Measurements from ENCODE around the gene ESAM. TPM values are rescaled to one million over a fixed set of nuclear protein-coding genes. Genes with fewer than 3 reads are reported as not detected.

ESAM gene
- total and polyA plus RNA-seq, 10 of the 15 experiments (the other 5 are each of a cell fraction or from before 2014, with no cell fraction given), result 2.7 to 43.6 (median 19.5) TPM

- Histone ChIP-seq H2AFZ (ENCODE audit: control insufficient read depth, low read depth, low read length) (no peak overlapping the region), H3K9me3 (replicated peaks; ENCODE audit: control insufficient read depth, insufficient read depth, low read length) (no peaks in the 10 kb centered on the region), H4K20me1 (ENCODE audit: control insufficient read depth, insufficient read depth) (no peaks in the 10 kb centered on the region), H3K79me2 (ENCODE audit: control insufficient read depth, insufficient read depth, low read length) (peaks cover 44% of the 10 kb centered on the region), H3K4me1 (ENCODE audit: control insufficient read depth, insufficient read depth, low read length) (peaks cover 18% of the 10 kb centered on the region), H3K27me3 (replicated peaks in 1 of 2; ENCODE audit: control insufficient read depth in 2 of 2, insufficient read depth in 2 of 2, low read length in 1 of 2) (no peaks in the 10 kb centered on the region), H3K36me3 (ENCODE audit: control insufficient read depth in 2 of 2, insufficient read depth in 2 of 2, low read length in 1 of 2) (no peaks in the 10 kb centered on the region; a peak in 1 of 4 replicates), H3K9ac (ENCODE audit: control insufficient read depth, insufficient read depth, low read length) (no peak overlapping the region), H3K27ac (ENCODE audit: control insufficient read depth, insufficient read depth) (no peak overlapping the region), H3K4me3 (no peak overlapping the region), H3K4me2 (ENCODE audit: control insufficient read depth, insufficient read depth) (no peak overlapping the region)
- BruUV-seq (replicated peaks), result no TSS peak
- ChIA-PET RAD21 (ENCODE audit: unreplicated experiment) (interaction anchor here (1.8 kb wide), 1 partner anchor 10 kb away, joined by 6 read pairs; no protein-coding TSS in a partner anchor), SMC1A (ENCODE audit: uncharacterized antibody, unreplicated experiment) (interaction anchor here (0.8 to 8.8 kb wide), 4 partner anchors 33 to 85 kb away, joined by 3 to 93 read pairs (median 8); partner anchors contain the start of genes SIAE and SPA17), CTCF (interaction anchor here (0.6 to 16.3 kb wide), 3 partner anchors 13 to 56 kb away, joined by 5 to 272 read pairs (median 202); partner anchors contain the start of genes MSANTD2 and NRGN), POLR2A (interaction anchor here (0.7 kb wide), 1 partner anchor 15 kb away, joined by 4 read pairs; no protein-coding TSS in a partner anchor)
- in situ Hi-C loops (cut with MboI), result no loop called here
- FAIRE-seq, result no peak
- no peak for DNase-seq (ENCODE audit: low read depth, low spot score)
- 60% methylated on average over 6 of the region's 6 CpGs for WGBS (ENCODE audit: insufficient coverage, insufficient replicate concordance, low lambda C conversion rate, missing lambda C conversion rate)
- no peak for ATAC-seq
- intact Hi-C loops (cut with micrococcal nuclease; ENCODE audit: unreplicated experiment), result no loop called here
- TF ChIP-seq NFXL1 (IDR thresholded peaks at IDR 0.05; ENCODE audit: borderline replicate concordance), result no peak
- no peak for TF ChIP-seq HDAC6 (IDR thresholded peaks at IDR 0.05; ENCODE audit: unreplicated experiment)
- TF ChIP-seq GABPA (IDR thresholded peaks at IDR 0.05; ENCODE audit: low read depth), result no peak
- TF ChIP-seq PRDM15 (CRISPR knock-in tag; IDR thresholded peaks at IDR 0.05), result no peak
- no peak for TF ChIP-seq POLR2AphosphoS5 (IDR thresholded peaks at IDR 0.05; ENCODE audit: low read length)
- TF ChIP-seq MXI1 (IDR thresholded peaks at IDR 0.05; ENCODE audit: low read depth, low read length), result no peak
- no peak for TF ChIP-seq USF1 (IDR thresholded peaks at IDR 0.05; ENCODE audit: borderline replicate concordance, extremely low read length, insufficient read depth, low read depth, low read length)
- TF ChIP-seq ETV6 (conservative IDR thresholded peaks at IDR 0.05 in 1 of 2, IDR thresholded peaks at IDR 0.05 in 1 of 2; ENCODE audit: borderline replicate concordance in 1 of 2, low read depth in 1 of 2), result no peak
- no peak for TF ChIP-seq YY1 (IDR thresholded peaks at IDR 0.05; ENCODE audit: low read depth, low read length)
- TF ChIP-seq SREBF1 (IDR thresholded peaks at IDR 0.05; ENCODE audit: low read length), result no peak
- TF ChIP-seq ZBTB4 (CRISPR knock-in tag; IDR thresholded peaks at IDR 0.05), result no peak
- no peak for TF ChIP-seq RUNX3 (IDR thresholded peaks at IDR 0.05; ENCODE audit: low read length)
- no peak for TF ChIP-seq PAX5 (IDR thresholded peaks at IDR 0.05; ENCODE audit: borderline replicate concordance, low read depth, low read length)
These were observed 5.3 kb downstream of the ESAM start for GRCh38 chr11:124756753-124757227.

Measured in GM12878 (cell line).